Measurements from ENCODE around the gene PTPRG. TPM values are rescaled to one million over a fixed set of nuclear protein-coding genes. Genes with fewer than 3 reads are reported as not detected.

PTPRG gene
- total RNA-seq, 2 experiments from 2014 or later, result 0.13 to 0.70 TPM

GRCh38 chr3:61899700-61900462 lies 338.5 kb downstream of the PTPRG start:
- Histone ChIP-seq H3K27ac (ENCODE audit: low read depth, low read length, poor library complexity, severe bottlenecking) (no peak overlapping the region), H3K79me2 (ENCODE audit: insufficient read depth, low read depth, low read length) (no peaks in the 10 kb centered on the region), H3K4me3 (ENCODE audit: low read depth, low read length, poor library complexity, severe bottlenecking) (no peak overlapping the region), H4K20me1 (ENCODE audit: insufficient read depth, low read length) (no peaks in the 10 kb centered on the region), H3K36me3 (ENCODE audit: insufficient read depth, low read length) (no peaks in the 10 kb centered on the region), H3K9me3 (ENCODE audit: low read length) (no peaks in the 10 kb centered on the region), H3K9me2 (ENCODE audit: insufficient read depth, low read length) (no peaks in the 10 kb centered on the region), H3K4me1 (ENCODE audit: insufficient read depth, low read length, poor library complexity, severe bottlenecking) (no peaks in the 10 kb centered on the region), H2AFZ (ENCODE audit: low read length) (no peak overlapping the region), H3K4me2 (ENCODE audit: low read length) (no peak overlapping the region)
- TF ChIP-seq CTCF (conservative IDR thresholded peaks at IDR 0.05; ENCODE audit: low read length), result no peak
- no peak for TF ChIP-seq EZH2phosphoT487 (IDR thresholded peaks at IDR 0.05; ENCODE audit: borderline replicate concordance, low read depth, low read length)
- intact Hi-C loops (cut with micrococcal nuclease; ENCODE audit: unreplicated experiment), result no loop called here
- CTCF ChIA-PET (ENCODE audit: unreplicated experiment), result no interaction called here
- POLR2A ChIA-PET, result no interaction called here
- no TSS peak for BruUV-seq (replicated peaks)
- DNase-seq (ENCODE audit: low spot score), result no peak

- TF ChIP-seq EZH2phosphoT487 (IDR thresholded peaks at IDR 0.05; ENCODE audit: borderline replicate concordance, low read depth, low read length) (no peak), CTCF (conservative IDR thresholded peaks at IDR 0.05; ENCODE audit: low read length) (no peak)
- H3K9me3 ChIP-seq (ENCODE audit: low read length), result no peaks in the 10 kb centered on the region
- no peaks in the 10 kb centered on the region for H3K36me3 ChIP-seq (ENCODE audit: insufficient read depth, low read length)
- H3K4me2 ChIP-seq (ENCODE audit: low read length), result no peak overlapping the region
- intact Hi-C loops (cut with micrococcal nuclease; ENCODE audit: unreplicated experiment), result no loop called here
- no peak overlapping the region for H3K27ac ChIP-seq (ENCODE audit: low read depth, low read length, poor library complexity, severe bottlenecking)
- no peak overlapping the region for H3K4me3 ChIP-seq (ENCODE audit: low read depth, low read length, poor library complexity, severe bottlenecking)
- H2AFZ ChIP-seq (ENCODE audit: low read length), result no peak overlapping the region
- H3K4me1 ChIP-seq (ENCODE audit: insufficient read depth, low read length, poor library complexity, severe bottlenecking), result no peaks in the 10 kb centered on the region
- no peaks in the 10 kb centered on the region for H3K9me2 ChIP-seq (ENCODE audit: insufficient read depth, low read length)
- no peaks in the 10 kb centered on the region for H3K79me2 ChIP-seq (ENCODE audit: insufficient read depth, low read depth, low read length)
- ChIA-PET POLR2A (no interaction called here), CTCF (ENCODE audit: unreplicated experiment) (no interaction called here)
- H4K20me1 ChIP-seq (ENCODE audit: insufficient read depth, low read length), result no peaks in the 10 kb centered on the region
- no peak for DNase-seq (ENCODE audit: low spot score)
- no TSS peak for BruUV-seq (replicated peaks)
Measured at GRCh38 chr3:61901496-61901895, 340.1 kb downstream of the PTPRG start.

GRCh38 chr3:61901986-61902385 lies 340.6 kb downstream of the PTPRG start:
- intact Hi-C loops (cut with micrococcal nuclease; ENCODE audit: unreplicated experiment), result no loop called here
- DNase-seq (ENCODE audit: low spot score), result no peak
- H3K9me2 ChIP-seq (ENCODE audit: insufficient read depth, low read length), result no peaks in the 10 kb centered on the region
- no peak overlapping the region for H3K4me3 ChIP-seq (ENCODE audit: low read depth, low read length, poor library complexity, severe bottlenecking)
- H3K79me2 ChIP-seq (ENCODE audit: insufficient read depth, low read depth, low read length), result no peaks in the 10 kb centered on the region
- no peak overlapping the region for H3K4me2 ChIP-seq (ENCODE audit: low read length)
- no peaks in the 10 kb centered on the region for H3K4me1 ChIP-seq (ENCODE audit: insufficient read depth, low read length, poor library complexity, severe bottlenecking)
- H3K9me3 ChIP-seq (ENCODE audit: low read length), result no peaks in the 10 kb centered on the region
- no TSS peak for BruUV-seq (replicated peaks)
- H2AFZ ChIP-seq (ENCODE audit: low read length), result no peak overlapping the region
- no peaks in the 10 kb centered on the region for H4K20me1 ChIP-seq (ENCODE audit: insufficient read depth, low read length)
- CTCF ChIA-PET (ENCODE audit: unreplicated experiment), result no interaction called here
- H3K36me3 ChIP-seq (ENCODE audit: insufficient read depth, low read length), result no peaks in the 10 kb centered on the region
- no peak for TF ChIP-seq CTCF (conservative IDR thresholded peaks at IDR 0.05; ENCODE audit: low read length)
- no peak for TF ChIP-seq EZH2phosphoT487 (IDR thresholded peaks at IDR 0.05; ENCODE audit: borderline replicate concordance, low read depth, low read length)
- POLR2A ChIA-PET, result no interaction called here
- H3K27ac ChIP-seq (ENCODE audit: low read depth, low read length, poor library complexity, severe bottlenecking), result no peak overlapping the region
